Sigmoid colon (tissue), 4 donors: Measurements from ENCODE around the gene PPP1R12A.

ENCODE experiments used
- CTCF ChIP-seq, 4 experiments: fragments of 450-650 bp in 3 of 4; fragments of 200-600 bp in 1 of 4; IDR thresholded peaks; one replicate each; pipeline ENCODE4 v1.5.1; 2016 to 2019; ENCODE audit warnings: antibody characterized with exemption in 4 of 4, mild to moderate bottlenecking in 3 of 4, moderate library complexity in 2 of 4
- EP300 ChIP-seq, 4 donors: sonication (generic); formaldehyde crosslinking; IDR thresholded peaks; one replicate each; pipeline ENCODE4 v1.6.1; 2017; ENCODE audit warnings: antibody characterized with exemption in 4 of 4
- POLR2A ChIP-seq, 2 donors: fragments of 450-650 bp; IDR thresholded peaks; one replicate each; pipeline ENCODE4 v1.6.1; 2016; ENCODE audit warnings: antibody characterized with exemption in 2 of 2, mild to moderate bottlenecking in 2 of 2, moderate library complexity in 2 of 2
- POLR2AphosphoS5 ChIP-seq, 4 donors: sonication (generic); formaldehyde crosslinking; IDR thresholded peaks; one replicate each; pipeline ENCODE4 v1.6.1; 2017; ENCODE audit warnings: antibody characterized with exemption in 4 of 4

DNA sequence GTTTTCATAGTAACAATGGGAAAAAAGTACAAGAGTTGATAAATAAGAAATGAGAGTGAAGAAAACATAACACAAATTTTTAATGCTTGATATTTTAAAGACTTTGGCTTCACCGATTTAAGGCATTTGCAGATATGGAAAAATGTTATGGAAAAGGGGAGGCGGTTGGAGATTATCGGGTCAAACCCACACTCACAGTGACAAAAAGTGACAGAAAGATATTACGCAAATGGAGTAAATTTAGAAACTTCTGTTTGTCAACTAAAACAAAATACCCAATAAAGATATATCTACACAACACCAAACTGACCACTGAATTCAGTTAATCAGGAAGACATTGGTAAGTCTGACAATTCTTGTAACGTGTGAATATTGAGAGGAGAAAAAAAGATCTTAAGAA, 2.5 kb downstream of the PPP1R12A start:
- TF ChIP-seq CTCF (IDR thresholded peaks at IDR 0.05) (no peak), POLR2AphosphoS5 (IDR thresholded peaks at IDR 0.05) (no peak), POLR2A (IDR thresholded peaks at IDR 0.05) (no peak), EP300 (IDR thresholded peaks at IDR 0.05) (no peak)
